ENCODE measurements around the gene TKTL1.

DNA sequence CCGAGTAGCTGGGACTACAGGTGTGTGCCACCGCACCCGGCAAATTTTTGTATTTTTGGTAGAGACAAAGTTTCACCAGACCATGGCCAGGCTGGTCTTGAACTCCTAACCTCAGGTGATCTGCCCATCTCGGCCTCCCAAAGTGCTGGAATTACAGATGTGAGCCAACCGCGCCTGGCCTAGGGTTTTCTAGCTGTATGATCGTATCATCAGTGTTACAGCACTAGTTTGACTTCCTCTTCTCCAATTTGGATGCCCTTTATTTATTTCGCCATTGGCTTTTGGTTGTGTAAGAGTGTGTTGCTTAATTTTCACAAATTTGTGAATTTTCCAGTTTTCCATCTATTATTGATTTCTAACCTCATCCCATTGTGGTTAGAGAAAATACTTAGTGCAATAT is 5.2 kb downstream of the TKTL1 start:
- TF ChIP-seq, protein P1, sequence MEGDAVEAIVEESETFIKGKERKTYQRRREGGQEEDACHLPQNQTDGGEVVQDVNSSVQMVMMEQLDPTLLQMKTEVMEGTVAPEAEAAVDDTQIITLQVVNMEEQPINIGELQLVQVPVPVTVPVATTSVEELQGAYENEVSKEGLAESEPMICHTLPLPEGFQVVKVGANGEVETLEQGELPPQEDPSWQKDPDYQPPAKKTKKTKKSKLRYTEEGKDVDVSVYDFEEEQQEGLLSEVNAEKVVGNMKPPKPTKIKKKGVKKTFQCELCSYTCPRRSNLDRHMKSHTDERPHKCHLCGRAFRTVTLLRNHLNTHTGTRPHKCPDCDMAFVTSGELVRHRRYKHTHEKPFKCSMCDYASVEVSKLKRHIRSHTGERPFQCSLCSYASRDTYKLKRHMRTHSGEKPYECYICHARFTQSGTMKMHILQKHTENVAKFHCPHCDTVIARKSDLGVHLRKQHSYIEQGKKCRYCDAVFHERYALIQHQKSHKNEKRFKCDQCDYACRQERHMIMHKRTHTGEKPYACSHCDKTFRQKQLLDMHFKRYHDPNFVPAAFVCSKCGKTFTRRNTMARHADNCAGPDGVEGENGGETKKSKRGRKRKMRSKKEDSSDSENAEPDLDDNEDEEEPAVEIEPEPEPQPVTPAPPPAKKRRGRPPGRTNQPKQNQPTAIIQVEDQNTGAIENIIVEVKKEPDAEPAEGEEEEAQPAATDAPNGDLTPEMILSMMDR (conservative IDR thresholded peaks at IDR 0.05; ENCODE audit: low read length), result no peak
- no peak for TF ChIP-seq EZH2phosphoT487 (IDR thresholded peaks at IDR 0.05; ENCODE audit: borderline replicate concordance, low read depth, low read length)
